GM13976 (cell line): ENCODE data around the gene EYS.

ENCODE experiments used
- DNase-seq: peaks from one replicate; pipeline ENCODE4 v3.0.0; 2012; ENCODE audit warnings: low spot score
- in situ Hi-C: fragments of 300-500 bp; cut with MboI; formaldehyde crosslinking; loops from one replicate; pipeline ENCODE4 v1.12.0; 2022; ENCODE audit warnings: low sequenced_read_pairs, mixed read lengths, inconsistent platforms; ENCODE audit not compliant: unreplicated experiment
- TF ChIP-seq, protein P1 (sequence below): IDR thresholded peaks from 2 replicates; pipeline ENCODE4 v1.5.1; 2012; ENCODE audit warnings: borderline replicate concordance, mild to moderate bottlenecking; ENCODE audit not compliant: insufficient read depth; ENCODE audit errors: extremely low read depth, missing control alignments, control extremely low read depth

Gene EYS

DNA sequence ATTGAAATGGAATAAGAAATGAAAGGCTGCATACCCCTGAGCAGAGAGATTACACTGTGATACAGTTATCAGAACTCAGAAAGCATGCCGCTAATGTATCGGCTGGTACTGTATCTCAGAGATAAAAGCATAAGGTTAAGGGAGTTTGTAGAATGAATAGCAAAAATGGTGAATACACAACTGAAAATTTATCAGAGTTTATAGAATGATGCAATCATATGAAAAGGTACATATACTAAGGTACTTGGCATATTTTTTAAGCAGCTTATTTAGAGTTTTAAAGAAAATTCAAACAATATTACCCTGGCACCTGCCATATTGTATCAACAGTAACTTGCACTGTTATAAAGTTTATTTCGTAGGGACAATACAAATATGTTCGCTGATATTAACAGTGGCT, 1707.4 kb downstream of the EYS start:
- no peak for DNase-seq
- TF ChIP-seq, protein P1, sequence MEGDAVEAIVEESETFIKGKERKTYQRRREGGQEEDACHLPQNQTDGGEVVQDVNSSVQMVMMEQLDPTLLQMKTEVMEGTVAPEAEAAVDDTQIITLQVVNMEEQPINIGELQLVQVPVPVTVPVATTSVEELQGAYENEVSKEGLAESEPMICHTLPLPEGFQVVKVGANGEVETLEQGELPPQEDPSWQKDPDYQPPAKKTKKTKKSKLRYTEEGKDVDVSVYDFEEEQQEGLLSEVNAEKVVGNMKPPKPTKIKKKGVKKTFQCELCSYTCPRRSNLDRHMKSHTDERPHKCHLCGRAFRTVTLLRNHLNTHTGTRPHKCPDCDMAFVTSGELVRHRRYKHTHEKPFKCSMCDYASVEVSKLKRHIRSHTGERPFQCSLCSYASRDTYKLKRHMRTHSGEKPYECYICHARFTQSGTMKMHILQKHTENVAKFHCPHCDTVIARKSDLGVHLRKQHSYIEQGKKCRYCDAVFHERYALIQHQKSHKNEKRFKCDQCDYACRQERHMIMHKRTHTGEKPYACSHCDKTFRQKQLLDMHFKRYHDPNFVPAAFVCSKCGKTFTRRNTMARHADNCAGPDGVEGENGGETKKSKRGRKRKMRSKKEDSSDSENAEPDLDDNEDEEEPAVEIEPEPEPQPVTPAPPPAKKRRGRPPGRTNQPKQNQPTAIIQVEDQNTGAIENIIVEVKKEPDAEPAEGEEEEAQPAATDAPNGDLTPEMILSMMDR: no peak
- in situ Hi-C loops: no loop called here

DNA sequence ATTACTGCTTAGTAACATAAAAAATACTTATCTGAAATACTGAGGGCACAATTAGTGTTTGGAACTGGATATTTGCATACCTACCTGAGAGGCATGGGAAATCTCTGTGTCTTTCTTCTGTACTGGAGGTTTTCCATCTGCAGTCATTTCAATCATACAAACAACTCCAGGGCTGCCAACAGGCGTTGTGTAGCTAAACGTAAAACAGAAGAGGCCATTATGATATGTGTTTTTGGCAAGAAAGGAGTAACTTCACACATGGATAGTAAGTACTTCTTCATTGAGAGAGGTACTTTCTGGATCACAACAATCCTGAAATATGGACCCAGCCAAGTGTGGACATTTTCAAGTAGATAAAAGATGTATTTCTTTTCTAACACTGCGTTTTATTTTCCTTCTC, 1708.0 kb downstream of the EYS start:
- no peak for DNase-seq
- in situ Hi-C loops: no loop called here
- TF ChIP-seq, protein P1: no peak

DNA sequence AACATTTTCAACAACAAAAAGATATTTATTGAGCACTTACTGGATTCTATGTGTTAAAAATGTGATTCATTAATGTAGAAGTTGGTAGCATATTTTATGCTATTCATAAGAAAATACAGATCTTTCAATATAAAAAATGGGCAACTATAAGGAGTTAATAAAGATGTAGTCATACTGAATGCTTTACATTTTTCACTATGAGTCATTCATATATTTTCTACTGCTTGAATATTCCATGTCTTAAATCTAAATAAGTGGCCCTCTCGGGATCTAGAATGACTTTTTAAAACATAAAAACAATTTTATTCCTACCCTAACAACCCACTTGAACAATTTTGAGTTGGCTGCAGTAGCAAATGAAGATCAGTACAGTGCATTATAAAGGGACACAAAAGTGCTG, 1709.3 kb downstream of the EYS start:
- in situ Hi-C loops: no loop called here
- no peak for DNase-seq
- TF ChIP-seq, protein P1: no peak

DNA sequence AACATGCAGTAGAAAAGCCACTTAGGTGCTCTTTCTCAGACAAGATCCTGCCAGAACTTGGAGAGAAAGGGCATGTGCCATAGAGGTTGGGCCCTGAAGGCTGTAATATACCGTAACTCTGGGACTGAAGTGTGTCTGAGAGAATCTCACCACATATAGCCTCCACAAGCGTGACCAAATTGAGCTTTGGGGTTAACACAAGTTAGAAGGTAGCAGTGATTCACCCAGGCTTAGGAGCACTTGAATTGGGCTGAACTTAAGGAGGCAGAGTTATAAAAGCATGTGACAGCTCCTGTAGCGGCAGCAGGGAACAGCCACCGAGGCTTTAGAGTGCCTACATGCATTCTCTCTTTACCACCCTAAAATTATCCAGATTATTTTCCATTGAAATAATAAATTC, 1709.8 kb downstream of the EYS start:
- in situ Hi-C loops: no loop called here
- no peak for DNase-seq
- TF ChIP-seq, protein P1: no peak

DNA sequence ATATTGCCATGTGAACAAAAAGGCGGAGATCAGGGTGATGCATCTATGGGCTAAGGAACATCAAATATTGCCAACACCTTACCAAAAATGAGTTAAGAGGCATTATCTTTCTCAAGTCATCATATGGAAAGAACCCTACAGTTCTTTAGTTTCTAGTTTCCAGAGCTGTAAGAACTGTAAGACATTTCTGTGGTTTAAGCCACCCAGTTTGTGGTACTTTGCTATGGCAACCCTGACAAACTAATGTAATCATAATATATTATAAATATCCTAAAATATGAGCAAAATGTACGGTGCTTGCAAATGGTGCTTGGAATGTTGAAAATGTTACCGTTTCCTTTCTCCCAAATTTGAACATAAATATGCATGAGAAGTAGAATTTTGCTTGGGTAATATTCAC, 1721.8 kb downstream of the EYS start:
- TF ChIP-seq, protein P1: no peak

DNA sequence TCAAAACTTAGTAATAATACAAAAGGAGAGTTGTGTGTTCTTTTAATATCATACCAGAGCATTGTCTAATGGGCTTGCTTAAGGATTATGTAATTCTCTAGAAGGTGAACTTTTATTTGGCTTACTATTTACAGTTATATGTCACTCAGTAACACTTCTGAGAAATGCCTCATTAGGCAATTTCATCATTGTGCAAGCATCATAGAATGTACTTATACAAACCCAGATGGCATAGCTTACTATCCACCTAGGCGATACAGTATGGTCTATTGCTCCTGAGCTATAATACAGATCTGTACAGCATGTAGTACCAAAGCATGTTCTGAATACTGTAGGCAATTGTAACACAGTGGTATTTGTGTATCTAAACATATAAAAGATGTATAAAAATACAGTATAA, 1731.3 kb downstream of the EYS start:
- no peak for DNase-seq
- in situ Hi-C loops: no loop called here
- TF ChIP-seq, protein P1: no peak

More for the DNA sequence above, 1721.8 kb downstream of the EYS start:
- in situ Hi-C loops: no loop called here
- DNase-seq: no peak

DNA sequence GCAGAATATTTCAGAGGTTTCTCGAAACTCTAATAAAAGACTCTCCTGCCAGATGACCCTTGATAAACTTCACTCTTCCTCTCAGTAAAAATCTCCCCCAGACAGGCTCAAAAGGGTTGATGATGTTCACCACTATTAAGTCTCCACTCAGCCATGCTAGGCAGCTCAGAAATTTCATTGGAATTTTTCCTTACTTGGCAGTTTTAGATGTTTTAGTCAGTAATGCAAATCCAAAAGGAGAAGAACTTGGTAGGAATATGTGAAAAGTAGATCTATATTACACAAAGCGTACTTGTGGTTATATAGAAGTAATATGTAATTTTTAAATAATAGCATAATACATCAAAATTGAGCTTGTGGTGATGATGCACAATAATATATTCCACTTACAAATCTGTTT, 1738.4 kb downstream of the EYS start:
- no peak for DNase-seq
- TF ChIP-seq, protein P1: no peak
- in situ Hi-C loops: no loop called here
